OCI-LY1 (cell line): ENCODE measurements around the gene SLC12A3.

ENCODE experiments used
- EZH2 ChIP-seq: fragments of 200-600 bp; sonication (generic), shearing (Covaris generic); IDR thresholded peaks from 2 replicates; pipeline ENCODE4 v1.8.0; 2017; ENCODE audit warnings: borderline replicate concordance, mixed run types, mild to moderate bottlenecking, antibody characterized with exemption, low read length, moderate library complexity, mixed read lengths
- TF ChIP-seq, protein P1 (sequence below): fragments of 200-600 bp; sonication (generic), shearing (Covaris generic); IDR thresholded peaks from 2 replicates; pipeline ENCODE4 v1.5.1; 2017; ENCODE audit warnings: mild to moderate bottlenecking, antibody characterized with exemption, low read length, moderate library complexity, mixed read lengths

DNA sequence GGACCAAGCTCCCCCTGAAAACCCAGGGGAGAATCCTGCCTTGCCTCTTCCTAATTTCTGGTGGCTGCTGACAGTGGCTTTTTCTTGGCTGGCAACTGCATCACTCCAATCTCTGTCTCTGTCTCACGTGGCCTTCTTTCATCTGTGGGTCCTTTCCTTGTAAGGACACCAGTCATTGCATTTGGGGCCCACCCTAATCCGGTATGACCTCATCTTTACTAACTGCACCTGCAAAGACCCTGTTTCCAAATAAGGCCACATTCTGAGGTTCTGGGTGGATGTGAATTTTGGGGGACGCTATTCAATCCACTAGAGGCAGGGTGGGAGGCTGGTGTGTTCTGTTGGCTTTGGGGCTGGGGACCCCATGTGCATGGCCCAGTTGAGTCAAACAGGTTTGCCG lies 11.0 kb downstream of the SLC12A3 start:
- TF ChIP-seq, protein P1, sequence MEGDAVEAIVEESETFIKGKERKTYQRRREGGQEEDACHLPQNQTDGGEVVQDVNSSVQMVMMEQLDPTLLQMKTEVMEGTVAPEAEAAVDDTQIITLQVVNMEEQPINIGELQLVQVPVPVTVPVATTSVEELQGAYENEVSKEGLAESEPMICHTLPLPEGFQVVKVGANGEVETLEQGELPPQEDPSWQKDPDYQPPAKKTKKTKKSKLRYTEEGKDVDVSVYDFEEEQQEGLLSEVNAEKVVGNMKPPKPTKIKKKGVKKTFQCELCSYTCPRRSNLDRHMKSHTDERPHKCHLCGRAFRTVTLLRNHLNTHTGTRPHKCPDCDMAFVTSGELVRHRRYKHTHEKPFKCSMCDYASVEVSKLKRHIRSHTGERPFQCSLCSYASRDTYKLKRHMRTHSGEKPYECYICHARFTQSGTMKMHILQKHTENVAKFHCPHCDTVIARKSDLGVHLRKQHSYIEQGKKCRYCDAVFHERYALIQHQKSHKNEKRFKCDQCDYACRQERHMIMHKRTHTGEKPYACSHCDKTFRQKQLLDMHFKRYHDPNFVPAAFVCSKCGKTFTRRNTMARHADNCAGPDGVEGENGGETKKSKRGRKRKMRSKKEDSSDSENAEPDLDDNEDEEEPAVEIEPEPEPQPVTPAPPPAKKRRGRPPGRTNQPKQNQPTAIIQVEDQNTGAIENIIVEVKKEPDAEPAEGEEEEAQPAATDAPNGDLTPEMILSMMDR, result no peak
- TF ChIP-seq EZH2, result no peak
